ENCODE measurements around the gene PRKCH.
A peak's percentile ranks its signal among the peaks of the same experiment; 100 is the strongest.

The PRKCH gene

DNA sequence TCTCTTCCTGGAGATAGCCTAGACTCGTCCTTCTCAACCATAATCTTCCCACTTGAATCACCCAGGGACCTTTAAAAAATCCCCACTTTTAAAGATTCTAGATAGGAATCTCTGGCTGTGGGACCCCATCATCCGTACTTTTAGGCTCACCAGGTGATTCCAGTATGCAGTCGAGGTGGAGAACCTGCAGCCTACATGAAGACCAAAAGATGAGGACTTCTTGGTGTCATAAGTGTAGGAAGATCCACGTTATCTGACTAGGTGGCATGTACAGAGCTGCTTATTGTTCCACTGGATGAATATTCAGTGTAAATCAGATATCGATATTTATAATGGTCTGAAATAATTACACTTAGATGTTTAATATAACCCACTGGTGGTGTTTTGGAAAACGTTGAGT, 2.6 kb downstream of the PRKCH start:
- peak overlapping the region; percentile 96 to 97 for H3K4me3 Mint-ChIP-seq
- no peaks in the 10 kb centered on the region for H3K27me3 Mint-ChIP-seq
- ATAC-seq (no peak), DNase-seq (no peak)
- peaks cover 39% of the 10 kb centered on the region for H3K4me1 Mint-ChIP-seq
- H3K9me3 Mint-ChIP-seq = peaks cover 0 to 4% of the 10 kb centered on the region in 2 donors
- peak overlapping the region; percentile 95 to 96 for H3K27ac Mint-ChIP-seq

- Mint-ChIP-seq H3K9me3 (peaks cover 0 to 4% of the 10 kb centered on the region in 2 donors), H3K27me3 (no peaks in the 10 kb centered on the region), H3K4me3 (peak overlapping the region; percentile 77 to 96), H3K27ac (peak overlapping the region; percentile 50 to 95), H3K4me1 (peaks cover 51% of the 10 kb centered on the region)
- peak; percentile 8 for ATAC-seq
- no peak for DNase-seq
Measured at GRCh38 chr14:61325166-61325565, 3.8 kb downstream of the PRKCH start.

GRCh38 chr14:61326146-61326545, 4.8 kb downstream of the PRKCH start:
- Mint-ChIP-seq H3K4me1 (peaks cover 57% of the 10 kb centered on the region), H3K27me3 (no peaks in the 10 kb centered on the region), H3K27ac (peak overlapping the region; percentile 71 to 95), H3K9me3 (peaks cover 0 to 4% of the 10 kb centered on the region in 2 donors), H3K4me3 (peak overlapping the region; percentile 77 to 96)
- no peak for DNase-seq
- no peak for ATAC-seq

DNA sequence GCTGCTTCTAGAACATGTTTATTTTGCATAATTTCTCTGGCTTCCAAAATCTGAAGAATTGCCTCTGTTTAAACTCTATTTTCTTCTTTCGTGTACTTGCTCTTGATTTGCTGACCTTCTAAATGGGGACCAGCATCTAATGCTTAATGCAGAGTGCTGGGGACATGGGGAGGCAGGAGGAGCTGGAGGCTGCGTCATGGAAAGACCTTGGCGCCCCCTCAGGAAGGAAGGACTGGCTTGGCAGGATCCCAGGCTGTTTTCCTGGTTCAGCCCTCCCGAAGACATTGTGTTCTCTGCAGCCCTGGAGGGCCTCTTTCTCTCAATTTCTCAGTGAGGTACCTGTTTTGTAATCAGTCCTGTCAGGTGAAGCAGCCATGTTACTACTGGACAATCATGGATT, 5.5 kb downstream of the PRKCH start:
- ATAC-seq (no peak), DNase-seq (no peak)
- peak overlapping the region; percentile 94 to 99 for H3K27ac Mint-ChIP-seq
- H3K27me3 Mint-ChIP-seq = no peaks in the 10 kb centered on the region
- H3K9me3 Mint-ChIP-seq = peaks cover 0 to 4% of the 10 kb centered on the region in 2 donors
- H3K4me3 Mint-ChIP-seq = peak overlapping the region; percentile 77 to 96
- peaks cover 59% of the 10 kb centered on the region for H3K4me1 Mint-ChIP-seq

- Mint-ChIP-seq H3K27ac (peak overlapping the region; percentile 94 to 99), H3K27me3 (no peaks in the 10 kb centered on the region), H3K4me1 (peaks cover 75% of the 10 kb centered on the region), H3K9me3 (peaks cover 0 to 4% of the 10 kb centered on the region in 2 donors), H3K4me3 (peak overlapping the region; percentile 77 to 96)
- ATAC-seq (peak; percentile 15), DNase-seq (no peak)
Measured at GRCh38 chr14:61328626-61329262, 7.4 kb downstream of the PRKCH start.

- no peaks in the 10 kb centered on the region for H3K27me3 Mint-ChIP-seq
- peak overlapping the region; percentile 77 to 96 for H3K4me3 Mint-ChIP-seq
- peak overlapping the region; percentile 94 to 99 for H3K27ac Mint-ChIP-seq
- H3K4me1 Mint-ChIP-seq = peaks cover 84% of the 10 kb centered on the region
- peaks cover 0 to 4% of the 10 kb centered on the region in 2 donors for H3K9me3 Mint-ChIP-seq
- DNase-seq (no peak), ATAC-seq (peak; percentile 27)
Measured at GRCh38 chr14:61329478-61330051, 8.2 kb downstream of the PRKCH start.

GRCh38 chr14:61330511-61330910, 9.1 kb downstream of the PRKCH start:
- ATAC-seq (peak; percentile 76), DNase-seq (peak; percentile 50 to 69)
- H3K9me3 Mint-ChIP-seq = peaks cover 0 to 4% of the 10 kb centered on the region in 2 donors
- peak overlapping the region; percentile 94 to 99 for H3K27ac Mint-ChIP-seq
- no peaks in the 10 kb centered on the region for H3K27me3 Mint-ChIP-seq
- H3K4me1 Mint-ChIP-seq = peaks cover 85% of the 10 kb centered on the region
- H3K4me3 Mint-ChIP-seq = peak overlapping the region; percentile 77 to 96

DNA sequence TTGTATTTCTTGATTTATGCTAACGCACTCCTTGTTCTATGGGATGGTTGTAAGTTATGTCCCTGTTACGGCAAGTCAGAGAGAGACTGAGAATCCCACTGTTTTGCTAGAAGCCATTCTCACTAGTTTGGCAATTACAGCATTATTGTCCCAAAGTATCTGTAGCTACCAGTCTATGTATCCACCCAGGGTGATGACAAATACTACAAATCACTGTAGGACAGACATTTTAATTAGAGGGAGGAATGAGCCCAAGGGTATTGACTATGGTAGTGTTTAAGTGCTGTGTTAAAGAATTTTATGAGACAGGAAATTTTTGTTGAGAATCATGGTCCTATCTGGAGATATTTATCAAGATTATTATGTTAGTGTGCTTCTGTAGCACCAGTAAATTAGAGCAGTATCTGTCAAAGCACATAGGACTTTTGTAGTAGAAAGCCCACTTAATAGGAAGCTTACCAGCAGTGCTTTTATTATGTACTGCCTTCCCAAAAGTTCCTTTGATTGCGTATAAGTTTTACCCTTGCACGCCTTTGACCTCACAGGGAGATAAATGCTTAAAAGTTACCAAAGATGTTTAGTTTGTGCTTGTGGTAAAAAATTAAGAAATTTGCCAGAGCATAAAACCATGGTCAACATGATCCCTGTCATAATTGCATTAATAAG, 10.7 kb downstream of the PRKCH start:
- peak overlapping the region; percentile 82 to 88 for H3K4me3 Mint-ChIP-seq
- peak overlapping the region; percentile 85 to 98 for H3K27ac Mint-ChIP-seq
- peaks cover 87% of the 10 kb centered on the region for H3K4me1 Mint-ChIP-seq
- DNase-seq (no peak), ATAC-seq (no peak)
- no peaks in the 10 kb centered on the region for H3K27me3 Mint-ChIP-seq
- no peaks in the 10 kb centered on the region for H3K9me3 Mint-ChIP-seq

DNA sequence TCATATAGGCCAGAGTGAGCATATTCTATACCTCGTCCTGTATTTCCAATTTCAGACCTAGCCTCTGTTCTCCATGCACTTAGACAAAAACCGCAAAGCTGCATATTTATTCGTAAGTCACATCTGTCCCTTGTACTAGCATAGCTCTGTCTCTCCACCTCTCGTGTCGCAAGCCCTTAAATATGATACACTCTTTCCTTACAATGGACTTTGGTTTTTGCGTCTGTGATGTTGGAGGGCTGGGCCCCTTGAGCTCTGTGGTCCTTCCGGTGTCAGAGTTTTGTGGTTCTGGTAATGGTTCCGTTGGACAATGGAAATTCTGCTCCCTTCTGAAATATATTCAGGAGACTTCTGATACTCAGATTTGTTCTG, 11.3 kb downstream of the PRKCH start:
- Mint-ChIP-seq H3K4me1 (peaks cover 87% of the 10 kb centered on the region), H3K27ac (peak overlapping the region; percentile 85 to 98), H3K27me3 (no peaks in the 10 kb centered on the region), H3K4me3 (peak overlapping the region; percentile 82 to 88), H3K9me3 (no peaks in the 10 kb centered on the region)
- ATAC-seq (peak; percentile 23), DNase-seq (peak in 1 of 2 donors; percentile 37)

DNA sequence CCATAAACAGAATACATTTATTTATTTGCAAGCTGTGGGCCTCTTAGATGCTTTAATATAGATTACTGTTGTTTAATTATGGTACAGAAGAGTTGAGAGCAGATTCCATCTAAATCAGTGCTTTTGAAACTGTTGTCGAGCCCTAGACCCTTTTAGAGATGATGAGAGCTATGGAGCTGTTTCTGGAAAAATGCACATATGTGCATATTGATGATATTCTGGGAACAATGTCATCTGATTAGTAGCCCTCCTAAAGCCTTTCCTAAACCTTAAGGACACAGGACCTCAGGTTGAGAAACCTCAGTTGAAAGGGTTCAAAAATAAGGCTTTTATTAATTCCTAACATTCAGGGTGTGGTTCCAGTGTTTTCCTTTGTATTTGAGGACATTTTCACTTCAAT, 11.7 kb downstream of the PRKCH start:
- peak overlapping the region; percentile 82 to 88 for H3K4me3 Mint-ChIP-seq

DNA sequence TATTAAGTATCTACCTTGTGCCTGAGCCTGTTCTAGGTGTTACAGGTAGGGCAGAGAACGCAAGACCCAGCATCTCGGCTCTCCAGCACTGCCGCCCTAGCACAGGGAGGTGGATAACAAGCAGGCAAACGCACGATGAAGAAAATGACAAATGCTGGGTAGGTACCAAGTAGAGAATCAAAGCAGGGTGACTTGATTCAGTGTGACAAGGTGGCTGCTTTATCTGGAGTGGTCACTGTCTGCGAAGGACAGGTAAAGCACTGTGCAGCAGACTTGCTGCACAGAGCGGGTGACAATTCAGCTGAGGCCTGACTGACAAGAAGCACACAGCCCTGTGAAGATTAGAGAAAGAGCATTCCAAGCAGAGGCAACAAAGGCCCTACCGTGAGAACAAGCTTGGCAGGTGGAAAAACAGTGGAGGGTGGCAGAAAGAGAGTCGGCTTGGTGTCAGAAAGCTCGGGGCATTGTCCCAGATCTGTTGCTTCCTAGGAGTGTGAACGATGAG, 12.9 kb downstream of the PRKCH start:
- Mint-ChIP-seq H3K9me3 (no peaks in the 10 kb centered on the region), H3K4me3 (peak overlapping the region; percentile 82 to 88), H3K27ac (peak overlapping the region; percentile 95 to 96), H3K4me1 (peaks cover 89% of the 10 kb centered on the region), H3K27me3 (no peaks in the 10 kb centered on the region)
- DNase-seq = no peak
- ATAC-seq = peak; percentile 8

More for the DNA sequence above, 11.7 kb downstream of the PRKCH start:
- DNase-seq (no peak), ATAC-seq (no peak)
- H3K27ac Mint-ChIP-seq = peak overlapping the region; percentile 85 to 98
- H3K4me1 Mint-ChIP-seq = peaks cover 89% of the 10 kb centered on the region
- no peaks in the 10 kb centered on the region for H3K27me3 Mint-ChIP-seq
- no peaks in the 10 kb centered on the region for H3K9me3 Mint-ChIP-seq

DNA sequence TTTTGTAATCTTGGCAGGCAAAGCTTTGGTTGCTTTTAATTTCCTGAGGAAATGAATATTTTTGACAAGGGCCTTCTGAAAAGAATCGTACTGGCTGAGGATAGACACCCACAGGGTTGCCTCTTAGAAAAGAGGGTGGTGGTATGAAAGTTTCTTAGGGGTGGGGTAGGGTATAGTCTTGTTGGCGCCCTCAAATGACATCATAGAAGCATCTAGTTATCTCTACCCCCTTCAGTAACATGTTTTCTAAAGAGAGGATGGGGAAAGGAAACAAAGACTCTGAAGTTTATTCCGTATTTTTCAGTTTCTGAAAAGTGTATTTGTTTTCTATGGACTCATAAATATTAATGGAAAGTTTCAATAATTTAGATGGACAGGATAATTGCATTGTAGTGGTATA, 13.7 kb downstream of the PRKCH start:
- Mint-ChIP-seq H3K27me3 (no peaks in the 10 kb centered on the region), H3K4me1 (peaks cover 88% of the 10 kb centered on the region), H3K27ac (peak overlapping the region; percentile 94), H3K9me3 (no peaks in the 10 kb centered on the region), H3K4me3 (peak overlapping the region; percentile 76 to 80)
- no peak for ATAC-seq
- no peak for DNase-seq

- H3K27ac Mint-ChIP-seq = peak overlapping the region; percentile 94
- peak in 1 of 2 donors; percentile 38 for DNase-seq
- peaks cover 88% of the 10 kb centered on the region for H3K4me1 Mint-ChIP-seq
Measured at GRCh38 chr14:61335671-61336275, 14.4 kb downstream of the PRKCH start.

DNA sequence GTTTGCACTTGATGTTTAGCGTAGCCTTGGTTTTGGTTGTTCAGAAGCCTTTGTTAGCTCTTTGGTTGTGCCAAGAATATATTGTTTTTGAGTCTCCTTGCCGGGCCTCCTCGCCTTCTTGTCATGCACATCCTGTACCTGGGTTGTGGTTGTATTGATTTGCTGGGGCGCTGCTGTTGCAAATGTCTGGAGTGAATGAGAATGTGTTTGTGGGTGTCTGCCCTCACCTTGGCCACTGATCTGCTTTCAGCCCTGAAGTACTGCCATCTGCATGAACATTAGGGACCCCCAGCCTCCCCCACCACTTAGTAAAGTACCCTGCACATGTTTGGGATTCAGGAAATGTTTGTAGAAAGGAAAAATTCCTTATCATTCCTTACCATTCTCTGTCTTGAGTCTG, 16.5 kb downstream of the PRKCH start:
- Mint-ChIP-seq H3K27me3 (no peaks in the 10 kb centered on the region), H3K4me3 (peak overlapping the region; percentile 59 to 80), H3K27ac (peak overlapping the region; percentile 80 to 90), H3K4me1 (peaks cover 97% of the 10 kb centered on the region), H3K9me3 (no peaks in the 10 kb centered on the region)
- ATAC-seq (peak; percentile 60), DNase-seq (peak; percentile 68 to 79)

More at GRCh38 chr14:61335671-61336275, 14.4 kb downstream of the PRKCH start:
- H3K9me3 Mint-ChIP-seq = no peaks in the 10 kb centered on the region
- peak overlapping the region; percentile 76 to 80 for H3K4me3 Mint-ChIP-seq
- peak; percentile 88 for ATAC-seq
- H3K27me3 Mint-ChIP-seq = no peaks in the 10 kb centered on the region

DNA sequence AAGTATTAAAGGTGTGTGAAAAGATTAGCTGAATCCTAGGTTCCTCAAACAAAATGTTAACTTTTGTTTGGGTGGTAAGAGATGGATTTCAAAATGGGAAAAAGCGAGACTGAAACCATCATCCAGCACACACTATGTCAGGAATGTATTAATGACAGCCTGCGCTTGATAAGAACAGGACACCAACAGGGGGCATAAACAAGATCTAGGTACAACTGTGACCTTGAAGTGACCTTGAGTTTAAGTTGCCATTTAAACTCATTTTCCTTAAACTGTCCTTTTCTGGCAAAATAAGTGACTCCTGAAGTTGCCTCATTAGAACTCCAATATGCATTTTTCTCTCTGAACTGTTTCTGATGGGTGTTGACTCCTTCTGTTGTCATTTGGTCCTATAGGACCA, 17.1 kb downstream of the PRKCH start:
- Mint-ChIP-seq H3K4me1 (peaks cover 96% of the 10 kb centered on the region), H3K27me3 (no peaks in the 10 kb centered on the region), H3K4me3 (peak overlapping the region; percentile 72 to 80), H3K9me3 (no peaks in the 10 kb centered on the region), H3K27ac (peak overlapping the region; percentile 80 to 90)
- no peak for ATAC-seq
- DNase-seq = no peak
